HG03520 (cell line): ENCODE measurements around the gene STX5.
"Not testable (repeated sequence)": the region's sequence is repeated elsewhere in the genome, so short reads cannot be mapped to it uniquely, and the experiment has no call there.

Experiments
- ATAC-seq: cut with Tn5 transposase; IDR thresholded peaks from one replicate; pipeline ENCODE4 v1.9.1; 2021; ENCODE audit warnings: mild to moderate bottlenecking, moderate library complexity; ENCODE audit not compliant: unreplicated experiment

The STX5 gene, protein sequence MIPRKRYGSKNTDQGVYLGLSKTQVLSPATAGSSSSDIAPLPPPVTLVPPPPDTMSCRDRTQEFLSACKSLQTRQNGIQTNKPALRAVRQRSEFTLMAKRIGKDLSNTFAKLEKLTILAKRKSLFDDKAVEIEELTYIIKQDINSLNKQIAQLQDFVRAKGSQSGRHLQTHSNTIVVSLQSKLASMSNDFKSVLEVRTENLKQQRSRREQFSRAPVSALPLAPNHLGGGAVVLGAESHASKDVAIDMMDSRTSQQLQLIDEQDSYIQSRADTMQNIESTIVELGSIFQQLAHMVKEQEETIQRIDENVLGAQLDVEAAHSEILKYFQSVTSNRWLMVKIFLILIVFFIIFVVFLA

DNA sequence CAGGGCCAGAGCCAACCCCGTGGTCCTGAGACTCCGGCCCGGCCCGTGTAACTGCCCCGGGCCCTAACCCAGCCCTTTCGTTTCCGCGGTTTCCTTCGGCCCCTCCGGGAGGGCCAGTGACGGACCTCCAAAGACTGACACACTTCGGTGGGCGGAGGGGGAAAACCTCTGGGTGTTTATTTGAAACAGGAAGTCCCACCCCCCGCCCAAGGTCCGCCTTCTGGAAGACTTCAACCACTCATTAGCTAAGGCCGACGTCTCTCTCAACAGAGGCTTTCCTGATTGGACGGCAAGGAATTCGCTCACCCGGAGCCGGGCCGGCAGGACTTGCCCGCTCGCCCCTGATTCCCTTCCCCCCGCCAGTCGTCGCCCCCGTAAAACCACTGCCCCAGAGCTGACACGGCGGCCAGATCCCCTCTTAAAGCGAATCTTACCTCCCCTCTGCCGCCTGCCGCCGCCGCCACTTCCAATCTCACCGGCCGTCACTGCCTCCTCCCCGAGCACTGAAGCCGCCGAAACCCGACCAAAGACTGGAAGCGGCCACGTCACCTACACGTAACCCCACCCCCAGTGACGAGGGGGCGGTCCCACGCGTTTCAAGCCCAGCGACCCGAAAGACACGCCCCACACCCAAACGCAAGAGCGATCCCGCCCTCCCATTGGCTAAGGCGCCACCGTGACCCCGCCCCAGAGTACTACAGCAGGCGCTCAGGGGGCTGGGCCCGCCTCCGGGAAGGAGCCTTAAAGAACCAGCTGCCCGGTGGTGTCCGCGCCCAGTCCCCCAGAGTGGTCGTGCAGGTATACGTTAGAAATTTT, at the start of gene STX5:
Gene STX5, minus strand, starts transcription at position 532 of the 816 bp plus-strand sequence. CDS start 808 bp downstream, outside the sequence.
- peak; percentile 75 for ATAC-seq

DNA sequence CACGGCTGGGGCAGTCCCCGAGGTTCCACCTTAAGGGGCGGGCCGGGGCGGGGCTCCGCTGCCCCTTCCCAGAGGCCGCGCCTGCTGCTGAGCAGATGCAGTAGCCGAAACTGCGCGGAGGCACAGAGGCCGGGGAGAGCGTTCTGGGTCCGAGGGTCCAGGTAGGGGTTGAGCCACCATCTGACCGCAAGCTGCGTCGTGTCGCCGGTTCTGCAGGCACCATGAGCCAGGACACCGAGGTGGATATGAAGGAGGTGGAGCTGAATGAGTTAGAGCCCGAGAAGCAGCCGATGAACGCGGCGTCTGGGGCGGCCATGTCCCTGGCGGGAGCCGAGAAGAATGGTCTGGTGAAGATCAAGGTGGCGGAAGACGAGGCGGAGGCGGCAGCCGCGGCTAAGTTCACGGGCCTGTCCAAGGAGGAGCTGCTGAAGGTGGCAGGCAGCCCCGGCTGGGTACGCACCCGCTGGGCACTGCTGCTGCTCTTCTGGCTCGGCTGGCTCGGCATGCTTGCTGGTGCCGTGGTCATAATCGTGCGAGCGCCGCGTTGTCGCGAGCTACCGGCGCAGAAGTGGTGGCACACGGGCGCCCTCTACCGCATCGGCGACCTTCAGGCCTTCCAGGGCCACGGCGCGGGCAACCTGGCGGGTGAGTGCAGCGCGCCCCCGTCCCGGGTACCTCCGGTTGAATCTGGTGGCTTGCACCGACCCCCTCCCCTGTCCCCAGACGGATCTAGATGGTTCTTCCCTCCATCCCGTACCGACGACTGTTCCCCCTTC, 49.1 kb upstream of the STX5 start, which contains the start of gene SLC3A2:
Gene SLC3A2, plus strand, starts transcription at position 94 of the 776 bp plus-strand sequence. Its CDS starts 128 bp downstream, at position 222.
- peak; percentile 58 for ATAC-seq

GRCh38 chr11:62880231-62880802, 48.5 kb upstream of the STX5 start:
- peak; percentile 20 for ATAC-seq

DNA sequence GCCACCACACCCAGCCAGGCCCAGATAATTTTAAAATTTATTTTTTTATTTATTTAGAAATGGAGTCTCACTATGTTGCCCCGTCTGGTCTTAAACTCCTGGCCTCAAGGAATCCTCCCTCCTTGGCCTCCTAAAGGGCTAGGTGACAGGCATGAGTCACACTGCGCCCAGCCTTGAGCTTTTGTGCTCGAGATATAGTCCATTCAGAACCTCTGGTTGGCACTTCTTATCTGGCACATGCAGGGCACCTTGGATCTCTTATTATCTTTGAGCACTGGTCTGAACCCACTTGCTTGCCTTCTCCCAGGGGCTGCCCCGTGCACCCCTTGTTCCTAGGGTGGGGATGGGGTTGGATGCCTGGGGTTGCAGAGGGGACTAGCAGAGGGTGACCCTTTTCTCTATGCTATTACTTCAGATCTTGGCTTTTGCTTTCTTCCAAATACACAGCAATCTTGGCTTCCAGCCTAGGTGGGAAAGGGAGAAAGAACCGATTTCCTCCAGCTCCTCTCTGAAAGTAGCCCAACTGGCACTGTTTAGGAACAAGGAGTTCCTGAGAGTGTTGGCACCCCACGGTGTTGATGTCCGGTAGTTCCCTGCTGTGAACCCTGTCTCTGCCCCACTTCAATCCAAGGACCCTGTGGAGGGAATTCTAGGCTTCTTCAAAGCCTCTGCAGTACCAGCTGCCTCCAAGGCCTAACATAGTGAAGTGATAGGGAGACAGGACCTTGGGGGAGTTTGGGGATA, 47.6 kb upstream of the STX5 start:
- ATAC-seq = no peak

DNA sequence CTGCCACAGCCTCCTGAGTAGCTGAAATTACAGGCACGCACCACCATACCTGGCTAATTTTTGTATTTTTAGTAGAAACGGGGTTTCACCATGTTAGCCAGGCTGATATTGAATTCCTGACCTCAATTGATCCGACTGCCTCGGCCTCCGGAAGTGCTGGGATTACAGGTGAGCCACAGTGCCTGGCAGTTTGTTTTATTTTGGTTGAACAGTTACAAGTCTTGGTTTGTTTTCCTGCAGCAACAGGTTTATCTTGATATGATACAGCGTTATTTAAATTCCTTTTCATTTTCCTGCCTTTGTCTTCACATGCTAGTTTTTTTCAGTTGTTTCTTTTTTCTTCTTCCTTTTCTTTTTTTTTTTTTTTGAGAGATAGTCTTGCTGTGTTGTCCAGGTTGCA, 44.9 kb upstream of the STX5 start:
- no peak for ATAC-seq

GRCh38 chr11:62875698-62876478, 44.0 kb upstream of the STX5 start:
- no peak for ATAC-seq

- no peak for ATAC-seq
These were observed 43.0 kb upstream of the STX5 start for GRCh38 chr11:62874851-62875250.

GRCh38 chr11:62865635-62866034, 33.8 kb upstream of the STX5 start:
- no peak for ATAC-seq

DNA sequence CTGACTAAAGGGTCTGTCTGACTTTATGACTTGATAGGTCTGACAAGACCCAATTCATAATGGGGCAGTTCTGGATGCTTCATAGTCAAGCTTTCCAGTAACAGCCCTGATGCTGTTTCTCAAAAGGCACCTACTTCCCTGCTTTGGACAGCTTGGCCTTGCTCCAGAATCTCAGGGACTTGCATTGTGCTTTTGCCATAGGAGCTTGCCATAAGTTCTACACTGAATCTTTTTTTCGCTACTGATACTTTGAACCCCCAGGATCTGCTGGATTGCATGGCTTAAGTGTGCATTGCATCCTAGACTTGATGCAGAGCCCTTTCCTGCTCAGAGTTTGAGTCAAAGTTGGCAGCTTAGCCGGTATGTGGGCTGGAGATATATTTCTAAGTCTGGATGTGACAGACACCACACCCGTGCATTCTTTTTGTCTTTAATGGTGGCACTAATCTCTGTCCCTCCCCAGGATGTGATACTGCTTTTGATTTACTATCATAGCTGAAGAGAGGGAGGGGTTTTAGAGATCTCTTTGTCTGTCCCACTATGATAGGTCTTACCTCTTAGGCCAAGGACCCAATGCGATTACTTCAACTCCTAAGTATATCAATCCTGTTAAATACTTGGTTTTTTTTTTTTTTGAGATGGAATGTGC, 32.0 kb upstream of the STX5 start:
- ATAC-seq = no peak

DNA sequence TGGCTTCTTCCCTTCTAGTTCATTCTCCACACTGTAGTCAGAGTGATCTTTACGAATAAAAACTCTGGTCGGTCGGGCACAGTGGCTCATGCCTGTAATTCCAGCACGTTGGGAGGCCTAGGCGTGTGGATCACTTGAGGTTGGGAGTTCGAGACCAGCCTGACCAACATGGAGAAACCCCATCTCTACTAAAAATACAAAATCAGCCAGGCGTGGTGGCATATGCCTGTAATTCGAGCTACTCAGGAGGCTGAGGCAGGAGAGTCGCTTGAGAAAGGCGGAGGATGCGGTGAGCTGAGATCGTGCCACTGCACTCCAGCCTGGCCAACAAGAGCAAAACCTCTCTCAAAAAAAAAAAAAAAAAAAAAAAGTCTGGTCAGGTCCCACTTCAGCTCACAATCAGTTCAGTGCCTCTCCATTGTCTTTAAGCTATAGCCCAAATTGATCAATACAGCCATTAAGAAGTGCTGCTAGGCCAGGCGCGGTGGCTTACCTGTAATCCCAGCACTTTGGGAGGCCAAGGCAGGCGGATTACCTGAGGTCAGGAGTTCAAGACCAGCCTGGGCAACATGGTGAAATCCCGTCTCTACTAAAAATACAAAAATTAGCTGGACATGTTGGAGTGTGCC, 29.8 kb upstream of the STX5 start:
- not testable (repeated sequence) for ATAC-seq

GRCh38 chr11:62860835-62861563, 29.1 kb upstream of the STX5 start:
- no peak for ATAC-seq

DNA sequence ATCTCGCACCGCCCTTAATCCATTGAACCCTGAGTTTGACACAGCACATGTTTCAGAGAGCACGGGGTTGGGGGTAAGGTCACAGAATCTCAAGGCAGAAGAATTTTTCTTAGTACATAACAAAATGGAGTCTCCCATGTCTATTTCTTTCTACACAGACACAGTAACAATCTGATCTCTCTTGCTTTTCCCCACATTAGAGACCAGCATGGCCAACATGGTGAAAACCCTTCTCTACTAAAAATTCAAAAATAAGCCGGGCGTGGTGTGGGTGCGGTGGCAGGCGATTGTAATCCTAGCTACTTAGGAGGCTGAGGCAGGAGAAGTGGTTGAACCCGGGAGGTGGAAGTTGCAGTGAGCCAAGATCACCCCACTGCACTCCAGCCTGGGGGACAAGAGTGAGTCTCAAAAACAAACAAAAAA, 27.4 kb upstream of the STX5 start:
- not testable (repeated sequence) for ATAC-seq

DNA sequence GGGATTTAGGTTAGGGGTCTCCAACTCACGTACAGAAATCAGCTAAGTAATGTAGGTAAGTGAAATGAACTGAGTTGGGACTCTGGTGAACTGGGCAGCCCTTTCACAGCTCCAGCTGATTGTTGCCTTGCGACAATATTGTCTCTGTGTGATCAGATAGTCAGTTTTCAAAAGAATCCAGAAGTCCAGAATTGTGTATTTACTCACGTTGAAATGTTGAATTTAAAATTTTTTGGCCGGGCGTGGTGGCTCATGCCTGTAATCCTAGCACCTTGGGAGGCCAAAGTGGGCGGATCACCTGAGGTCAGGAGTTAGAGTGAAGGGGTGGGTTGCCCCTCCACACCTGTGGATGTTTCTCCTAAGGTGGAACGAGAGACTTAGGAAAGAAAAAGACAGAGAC, 26.4 kb upstream of the STX5 start:
- ATAC-seq = no peak

DNA sequence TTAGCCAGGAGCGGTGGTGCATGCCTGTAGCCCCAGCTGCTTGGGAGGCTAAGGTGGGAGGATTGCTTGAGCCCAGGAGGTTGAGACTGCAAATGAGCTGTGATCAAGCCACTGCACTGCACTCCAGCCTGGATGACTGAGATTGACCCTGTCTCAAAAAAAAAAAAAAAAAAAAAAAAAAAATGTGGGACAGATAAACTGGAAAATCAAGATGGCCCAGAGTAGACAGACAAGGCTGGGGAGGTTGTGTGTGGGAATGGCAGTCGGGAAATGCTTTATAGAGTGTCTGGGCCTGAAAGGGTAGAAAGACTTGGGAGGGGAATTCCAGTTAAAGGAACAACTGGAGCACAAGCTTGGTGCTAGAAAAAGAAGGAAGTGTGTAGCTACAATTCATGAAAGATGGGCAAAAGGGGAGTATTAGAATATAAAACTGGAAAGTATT, 25.7 kb upstream of the STX5 start:
- ATAC-seq = no peak

DNA sequence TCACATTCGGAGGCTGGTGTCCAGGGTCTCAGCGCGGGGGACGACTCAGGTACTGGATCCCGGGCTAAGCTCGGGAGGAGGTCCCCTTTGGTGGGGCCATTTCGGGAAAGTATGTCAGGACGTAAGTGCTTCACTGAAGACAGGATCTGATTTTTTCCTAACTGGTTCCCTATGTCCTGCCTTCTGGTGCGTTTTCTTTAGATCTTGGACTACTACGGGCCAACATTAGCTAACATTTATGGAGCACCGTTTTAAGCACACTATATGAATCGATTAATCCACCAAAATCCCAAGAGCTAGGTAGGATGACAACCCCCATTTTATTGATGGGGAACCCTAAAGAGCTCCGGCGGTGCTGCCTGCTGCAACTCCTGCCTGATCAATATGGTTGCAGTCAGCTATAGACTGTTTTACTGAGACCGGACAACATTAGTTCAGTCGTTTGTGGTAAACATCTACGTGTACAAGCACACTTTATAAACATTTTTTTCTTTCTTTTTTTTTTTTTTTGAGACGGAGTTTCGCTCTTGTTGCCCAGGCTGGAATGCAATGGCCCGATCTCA, 24.6 kb upstream of the STX5 start:
- ATAC-seq = no peak

GRCh38 chr11:62855571-62856332, 23.9 kb upstream of the STX5 start:
- peak; percentile 83 for ATAC-seq
